ENCODE results near the gene ABCC4. TPM values are rescaled to one million over a fixed set of nuclear protein-coding genes. Genes with fewer than 3 reads are reported as not detected.
"Not testable (repeated sequence)": the region's sequence is repeated elsewhere in the genome, so short reads cannot be mapped to it uniquely, and the experiment has no call there.

ABCC4 gene
- total RNA-seq, 1 experiment from 2014 or later = 9.4 TPM

- no peak overlapping the region for H3K4me3 ChIP-seq
- H3K36me3 ChIP-seq = no peaks in the 10 kb centered on the region
- H3K27me3 ChIP-seq = no peaks in the 10 kb centered on the region
- no peak for DNase-seq
- H3K9me3 ChIP-seq = no peaks in the 10 kb centered on the region
These were observed 74.8 kb downstream of the ABCC4 start for GRCh38 chr13:95226476-95226875.

- Histone ChIP-seq H3K4me3 (no peak overlapping the region), H3K36me3 (no peaks in the 10 kb centered on the region), H3K27me3 (no peaks in the 10 kb centered on the region), H3K9me3 (no peaks in the 10 kb centered on the region)
- no peak for DNase-seq
These were observed 75.2 kb downstream of the ABCC4 start for GRCh38 chr13:95226050-95226449.

- Histone ChIP-seq H3K27me3 (no peaks in the 10 kb centered on the region), H3K9me3 (no peaks in the 10 kb centered on the region), H3K36me3 (no peaks in the 10 kb centered on the region; the same call in 1 of the 2 replicates), H3K4me3 (no peak overlapping the region)
- DNase-seq = no peak
These were observed 77.2 kb downstream of the ABCC4 start for GRCh38 chr13:95224064-95224463.

GRCh38 chr13:95222733-95223018 lies 78.6 kb downstream of the ABCC4 start:
- no peak overlapping the region for H3K4me3 ChIP-seq
- no peaks in the 10 kb centered on the region for H3K9me3 ChIP-seq
- DNase-seq = no peak
- no peaks in the 10 kb centered on the region; the same call in none of the 2 replicates for H3K36me3 ChIP-seq
- no peaks in the 10 kb centered on the region for H3K27me3 ChIP-seq

GRCh38 chr13:95221971-95222732 lies 79.1 kb downstream of the ABCC4 start:
- DNase-seq = no peak
- H3K9me3 ChIP-seq = no peaks in the 10 kb centered on the region

GRCh38 chr13:95220611-95221010 lies 80.6 kb downstream of the ABCC4 start:
- no peaks in the 10 kb centered on the region for H3K27me3 ChIP-seq
- H3K9me3 ChIP-seq = no peaks in the 10 kb centered on the region
- no peak overlapping the region for H3K4me3 ChIP-seq
- DNase-seq = no peak
- H3K36me3 ChIP-seq = no peaks in the 10 kb centered on the region; the same call in none of the 2 replicates

More at GRCh38 chr13:95221971-95222732, 79.1 kb downstream of the ABCC4 start:
- Histone ChIP-seq H3K36me3 (no peaks in the 10 kb centered on the region; the same call in none of the 2 replicates), H3K27me3 (no peaks in the 10 kb centered on the region), H3K4me3 (no peak overlapping the region)

- Histone ChIP-seq H3K27me3 (no peaks in the 10 kb centered on the region), H3K9me3 (no peaks in the 10 kb centered on the region), H3K36me3 (no peaks in the 10 kb centered on the region; the same call in none of the 2 replicates), H3K4me3 (no peak overlapping the region)
- DNase-seq = no peak
These were observed 83.1 kb downstream of the ABCC4 start for GRCh38 chr13:95217920-95218830.

- H3K27me3 ChIP-seq = no peaks in the 10 kb centered on the region
- no peaks in the 10 kb centered on the region; the same call in none of the 2 replicates for H3K36me3 ChIP-seq
- H3K9me3 ChIP-seq = no peaks in the 10 kb centered on the region
- H3K4me3 ChIP-seq = no peak overlapping the region
- no peak for DNase-seq
These were observed 85.1 kb downstream of the ABCC4 start for GRCh38 chr13:95216182-95216581.

GRCh38 chr13:95212983-95213850 lies 88.0 kb downstream of the ABCC4 start:
- no peak for DNase-seq

GRCh38 chr13:95209109-95209508 lies 92.1 kb downstream of the ABCC4 start:
- H3K9me3 ChIP-seq = no peaks in the 10 kb centered on the region
- no peak for DNase-seq
- peaks cover 31% of the 10 kb centered on the region for H3K36me3 ChIP-seq
- H3K27me3 ChIP-seq = no peaks in the 10 kb centered on the region
- no peak overlapping the region for H3K4me3 ChIP-seq

More at GRCh38 chr13:95212983-95213850, 88.0 kb downstream of the ABCC4 start:
- Histone ChIP-seq H3K4me3 (no peak overlapping the region), H3K9me3 (no peaks in the 10 kb centered on the region), H3K36me3 (peaks cover 14% of the 10 kb centered on the region), H3K27me3 (no peaks in the 10 kb centered on the region)

- Histone ChIP-seq H3K9me3 (no peaks in the 10 kb centered on the region), H3K27me3 (no peaks in the 10 kb centered on the region), H3K36me3 (peaks cover 31% of the 10 kb centered on the region), H3K4me3 (no peak overlapping the region)
- no peak for DNase-seq
These were observed 93.4 kb downstream of the ABCC4 start for GRCh38 chr13:95207769-95208366.

GRCh38 chr13:95206116-95206515 lies 95.1 kb downstream of the ABCC4 start:
- peaks cover 31% of the 10 kb centered on the region for H3K36me3 ChIP-seq
- H3K4me3 ChIP-seq = no peak overlapping the region
- H3K9me3 ChIP-seq = no peaks in the 10 kb centered on the region
- no peaks in the 10 kb centered on the region for H3K27me3 ChIP-seq
- DNase-seq = no peak

GRCh38 chr13:95204231-95204765 lies 97.0 kb downstream of the ABCC4 start:
- Histone ChIP-seq H3K36me3 (peaks cover 24% of the 10 kb centered on the region), H3K9me3 (no peaks in the 10 kb centered on the region), H3K4me3 (no peak overlapping the region), H3K27me3 (no peaks in the 10 kb centered on the region)
- DNase-seq = no peak

GRCh38 chr13:95201814-95202651 lies 99.2 kb downstream of the ABCC4 start:
- no peak for DNase-seq
- Histone ChIP-seq H3K4me3 (no peak overlapping the region), H3K36me3 (peaks cover 17% of the 10 kb centered on the region), H3K27me3 (no peaks in the 10 kb centered on the region), H3K9me3 (no peaks in the 10 kb centered on the region)

- H3K36me3 ChIP-seq, H3K9me3 ChIP-seq, H3K4me3 ChIP-seq, H3K27me3 ChIP-seq, DNase-seq: not testable (repeated sequence)
These were observed 100.8 kb downstream of the ABCC4 start for GRCh38 chr13:95200386-95200957.

All from MG63 (cell line).